GM21423 (cell line): ENCODE results near the gene PRR5L.

Source experiments
- ATAC-seq: cut with Tn5 transposase; IDR thresholded peaks from one replicate; pipeline ENCODE4 v1.9.1; 2021; ENCODE audit warnings: mild to moderate bottlenecking, moderate library complexity; ENCODE audit not compliant: unreplicated experiment

The PRR5L gene

GRCh38 chr11:36399236-36399635, 103.1 kb downstream of the PRR5L start:
- no peak for ATAC-seq

- no peak for ATAC-seq
Observed at GRCh38 chr11:36399745-36400144, 103.7 kb downstream of the PRR5L start.

GRCh38 chr11:36400766-36401455, 104.8 kb downstream of the PRR5L start:
- no peak for ATAC-seq

GRCh38 chr11:36402568-36403170, 106.6 kb downstream of the PRR5L start:
- ATAC-seq, result no peak

- ATAC-seq, result no peak
Observed at GRCh38 chr11:36403661-36404060, 107.6 kb downstream of the PRR5L start.

- ATAC-seq, result no peak
Observed at GRCh38 chr11:36404831-36405230, 108.7 kb downstream of the PRR5L start.

- ATAC-seq, result no peak
Observed at GRCh38 chr11:36405585-36406367, 109.7 kb downstream of the PRR5L start.

- no peak for ATAC-seq
Observed at GRCh38 chr11:36407356-36407755, 111.3 kb downstream of the PRR5L start.

GRCh38 chr11:36408498-36409136, 112.5 kb downstream of the PRR5L start:
- no peak for ATAC-seq

- ATAC-seq, result no peak
Observed at GRCh38 chr11:36409152-36409816, 113.2 kb downstream of the PRR5L start.

GRCh38 chr11:36411202-36411640, 115.1 kb downstream of the PRR5L start:
- peak; percentile 80 for ATAC-seq

GRCh38 chr11:36412781-36413383, 116.8 kb downstream of the PRR5L start:
- no peak for ATAC-seq

GRCh38 chr11:36417154-36417553, 121.1 kb downstream of the PRR5L start:
- peak; percentile 72 for ATAC-seq

- ATAC-seq, result no peak
Observed at GRCh38 chr11:36419791-36420424, 123.8 kb downstream of the PRR5L start.

GRCh38 chr11:36421546-36422155, 125.6 kb downstream of the PRR5L start:
- ATAC-seq, result no peak

GRCh38 chr11:36425561-36426081, 129.5 kb downstream of the PRR5L start:
- ATAC-seq, result no peak

- ATAC-seq, result no peak
Observed at GRCh38 chr11:36426226-36426848, 130.2 kb downstream of the PRR5L start.

- ATAC-seq, result no peak
Observed at GRCh38 chr11:36427079-36427478, 131.0 kb downstream of the PRR5L start.

GRCh38 chr11:36427876-36428275, 131.8 kb downstream of the PRR5L start:
- ATAC-seq, result no peak
